K562 (cell line): ENCODE measurements around the gene MCM3. TPM values are rescaled to one million over a fixed set of nuclear protein-coding genes. Genes with fewer than 3 reads are reported as not detected.

Experiments
- CEBPB ChIP-seq: fragments of 450-650 bp; IDR thresholded peaks from 2 replicates; pipeline ENCODE4 v1.6.1; 2016; ENCODE audit warnings: missing genetic modification characterization, missing compliant biosample characterization
- CREB1 ChIP-seq, 2 experiments: sonication (generic) in 1 of 2; formaldehyde crosslinking in 1 of 2; IDR thresholded peaks; 2 replicates each; pipeline versions ENCODE4 v1.6.1 to v1.8.0; 2012 to 2022; ENCODE audit warnings: inconsistent platforms in 1 of 2, mild to moderate bottlenecking in 1 of 2, missing genetic modification reagents in 1 of 2, moderate library complexity in 1 of 2
- E2F5 ChIP-seq: sonication (generic); formaldehyde crosslinking; IDR thresholded peaks from 2 replicates; pipeline ENCODE4 v1.8.0; 2022; ENCODE audit warnings: mild to moderate bottlenecking, missing genetic modification reagents
- ELK3 ChIP-seq: fragments of 450-650 bp; formaldehyde crosslinking; IDR thresholded peaks from 2 replicates; pipeline ENCODE4 v1.4.0; 2020; ENCODE audit warnings: mild to moderate bottlenecking
- FOXA1 ChIP-seq: fragments of 450-650 bp; IDR thresholded peaks from 2 replicates; pipeline ENCODE4 v1.6.1; 2016; ENCODE audit warnings: mild to moderate bottlenecking, borderline replicate concordance
- HDAC3 ChIP-seq: fragments of 450-650 bp; IDR thresholded peaks from 2 replicates; pipeline ENCODE4 v1.6.1; 2018; ENCODE audit warnings: borderline replicate concordance, mild to moderate bottlenecking, moderate library complexity; ENCODE audit not compliant: partially characterized antibody
- MTF1 ChIP-seq: fragments of 250-450 bp; sonication (Bioruptor Pico); IDR thresholded peaks from 2 replicates; pipeline ENCODE4 v1.9.0; 2021; ENCODE audit warnings: moderate library complexity, mild to moderate bottlenecking, inconsistent platforms, borderline replicate concordance
- MYNN ChIP-seq, 2 experiments: sonication (generic); formaldehyde crosslinking in 1 of 2; IDR thresholded peaks; 2 replicates each; pipeline versions ENCODE4 v1.5.0 to v1.6.1; 2016 to 2020; ENCODE audit warnings: antibody characterized with exemption in 1 of 2, missing genetic modification reagents in 1 of 2
- POLR2B ChIP-seq: fragments of 450-650 bp; IDR thresholded peaks from 2 replicates; pipeline ENCODE4 v1.6.1; 2018; ENCODE audit warnings: low read depth; ENCODE audit not compliant: partially characterized antibody
- SMAD2 ChIP-seq: fragments of 150-350 bp; IDR thresholded peaks from 2 replicates; pipeline ENCODE4 v1.6.1; 2014; ENCODE audit warnings: low read depth, mild to moderate bottlenecking, low read length
- TRIM28 ChIP-seq: fragments of 450-650 bp; IDR thresholded peaks from 2 replicates; pipeline ENCODE4 v1.6.1; 2017
- ZFX ChIP-seq: sonication (generic); formaldehyde crosslinking; IDR thresholded peaks from 2 replicates; pipeline ENCODE4 v1.8.0; 2022; ENCODE audit warnings: mild to moderate bottlenecking, missing genetic modification reagents, moderate library complexity
- ZNF121 ChIP-seq: sonication (generic); formaldehyde crosslinking; conservative IDR thresholded peaks from 2 replicates; pipeline ENCODE4 v1.8.0; 2022; ENCODE audit warnings: missing genetic modification reagents
- ZNF445 ChIP-seq: fragments of 250-450 bp; sonication (Bioruptor Pico); IDR thresholded peaks from 2 replicates; pipeline ENCODE4 v1.4.0; 2020; ENCODE audit warnings: low read depth, mild to moderate bottlenecking, moderate library complexity
- polyA plus RNA-seq, 8 experiments: library from polyadenylated mRNA; depleted of rRNA in 4 of 8; stranded (reverse) in 5 of 8; unstranded in 3 of 8; fragments of >200 nt; fragmentation: Nextera tagmentation in 2 of 8; fragmentation: Illumina TruSeq in 1 of 8; extraction: Ambion mirVana in 2 of 8; extraction: Trizol in 1 of 8; gene quantifications; 2 replicates each; pipeline versions ENCODE4 v1.2.1 to v1.2.3, GENCODE V29; 2011 to 2014; ENCODE audit warnings: inconsistent platforms in 1 of 8, missing spikeins in 1 of 8
- total RNA-seq, 7 experiments: library from RNA; depleted of rRNA in 6 of 7; stranded (reverse); fragments of >200 nt in 6 of 7; fragmentation: Illumina TruSeq in 2 of 7; extraction: Trizol in 2 of 7; gene quantifications; 2 replicates each; pipeline versions ENCODE4 v1.2.1 to v1.2.3, GENCODE V29; 2011 to 2021; ENCODE audit warnings: low replicate concordance in 1 of 7
- TF ChIP-seq, protein P1 (sequence below): IDR thresholded peaks from 2 replicates; pipeline ENCODE4 v1.6.1; 2011; ENCODE audit not compliant: insufficient read length; ENCODE audit errors: extremely low read depth
- TF ChIP-seq, protein P2 (sequence below): sonication (generic); formaldehyde crosslinking; IDR thresholded peaks from 2 replicates; pipeline ENCODE4 v1.8.0; 2023; ENCODE audit warnings: mild to moderate bottlenecking, missing genetic modification reagents
- TF ChIP-seq, protein P3 (sequence below): fragments of 450-650 bp; IDR thresholded peaks from 2 replicates; pipeline ENCODE4 v1.6.1; 2016
- TF ChIP-seq, protein P4 (sequence below): fragments of 450-650 bp; conservative IDR thresholded peaks from 2 replicates; pipeline ENCODE4 v1.6.1; 2016; ENCODE audit warnings: missing genetic modification characterization, low read depth, mild to moderate bottlenecking, missing compliant biosample characterization, moderate library complexity

MCM3 gene
- total and polyA plus RNA-seq, 9 of the 15 experiments (the other 6 are each of a cell fraction or from before 2014, with no cell fraction given): 76.1 to 270 (median 250) TPM

DNA sequence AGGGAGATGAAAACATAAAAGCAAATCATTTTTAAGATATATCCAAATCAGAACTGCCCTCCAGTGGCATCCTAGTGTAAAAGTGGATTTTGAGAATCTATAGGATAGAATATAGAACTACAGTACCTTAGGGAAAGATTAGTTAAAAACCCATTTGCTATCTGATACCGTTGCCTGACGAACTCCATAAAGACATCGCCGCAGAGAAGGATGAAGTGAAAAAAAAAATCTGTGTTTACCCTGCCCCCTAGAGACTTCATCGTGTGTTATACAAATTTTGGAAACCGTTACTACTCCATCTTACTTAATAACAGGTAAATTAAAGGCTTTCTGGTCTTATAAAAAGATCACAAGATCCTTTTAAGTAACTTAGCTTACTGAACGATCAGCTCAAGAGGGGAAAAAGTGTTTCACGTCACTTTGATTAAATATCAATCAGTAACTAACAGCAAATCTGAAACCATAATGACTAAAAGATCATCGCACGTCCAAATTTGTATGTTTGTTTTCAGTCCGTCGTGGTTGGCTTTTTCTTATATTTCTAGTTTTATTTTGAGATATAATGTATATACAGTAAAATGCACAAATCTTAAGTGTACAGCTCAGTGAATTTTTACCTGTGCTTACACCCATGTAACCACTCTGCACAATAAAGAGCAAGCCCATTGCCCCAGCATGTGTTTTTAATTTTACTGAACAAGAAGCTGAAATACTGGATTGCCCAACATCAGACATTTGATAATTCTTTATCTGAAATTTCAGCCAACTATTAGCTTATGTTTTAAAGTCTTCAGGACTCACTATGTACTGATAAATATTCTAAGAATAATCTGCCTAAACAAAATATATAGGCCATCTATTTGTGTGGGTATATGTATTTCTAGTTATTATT is 881 bp upstream of the MCM3 start (continued):
- TF ChIP-seq ELK3: no peak
- no peak for TF ChIP-seq ZNF445 (CRISPR knock-in tag)
- no peak for TF ChIP-seq CREB1 (IDR thresholded peaks at IDR 0.05)
- TF ChIP-seq CREB1 (CRISPR knock-in tag; IDR thresholded peaks at IDR 0.05): no peak
- no peak for TF ChIP-seq MTF1 (CRISPR knock-in tag)
- TF ChIP-seq CEBPB (tag): peak; percentile 69
- no peak for TF ChIP-seq SMAD2
- no peak for TF ChIP-seq MYNN (IDR thresholded peaks at IDR 0.05)
- no peak for TF ChIP-seq MYNN (CRISPR knock-in tag; IDR thresholded peaks at IDR 0.05)
- TF ChIP-seq FOXA1: no peak
- TF ChIP-seq, protein P1, sequence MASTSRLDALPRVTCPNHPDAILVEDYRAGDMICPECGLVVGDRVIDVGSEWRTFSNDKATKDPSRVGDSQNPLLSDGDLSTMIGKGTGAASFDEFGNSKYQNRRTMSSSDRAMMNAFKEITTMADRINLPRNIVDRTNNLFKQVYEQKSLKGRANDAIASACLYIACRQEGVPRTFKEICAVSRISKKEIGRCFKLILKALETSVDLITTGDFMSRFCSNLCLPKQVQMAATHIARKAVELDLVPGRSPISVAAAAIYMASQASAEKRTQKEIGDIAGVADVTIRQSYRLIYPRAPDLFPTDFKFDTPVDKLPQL: no peak
- TF ChIP-seq, protein P2, sequence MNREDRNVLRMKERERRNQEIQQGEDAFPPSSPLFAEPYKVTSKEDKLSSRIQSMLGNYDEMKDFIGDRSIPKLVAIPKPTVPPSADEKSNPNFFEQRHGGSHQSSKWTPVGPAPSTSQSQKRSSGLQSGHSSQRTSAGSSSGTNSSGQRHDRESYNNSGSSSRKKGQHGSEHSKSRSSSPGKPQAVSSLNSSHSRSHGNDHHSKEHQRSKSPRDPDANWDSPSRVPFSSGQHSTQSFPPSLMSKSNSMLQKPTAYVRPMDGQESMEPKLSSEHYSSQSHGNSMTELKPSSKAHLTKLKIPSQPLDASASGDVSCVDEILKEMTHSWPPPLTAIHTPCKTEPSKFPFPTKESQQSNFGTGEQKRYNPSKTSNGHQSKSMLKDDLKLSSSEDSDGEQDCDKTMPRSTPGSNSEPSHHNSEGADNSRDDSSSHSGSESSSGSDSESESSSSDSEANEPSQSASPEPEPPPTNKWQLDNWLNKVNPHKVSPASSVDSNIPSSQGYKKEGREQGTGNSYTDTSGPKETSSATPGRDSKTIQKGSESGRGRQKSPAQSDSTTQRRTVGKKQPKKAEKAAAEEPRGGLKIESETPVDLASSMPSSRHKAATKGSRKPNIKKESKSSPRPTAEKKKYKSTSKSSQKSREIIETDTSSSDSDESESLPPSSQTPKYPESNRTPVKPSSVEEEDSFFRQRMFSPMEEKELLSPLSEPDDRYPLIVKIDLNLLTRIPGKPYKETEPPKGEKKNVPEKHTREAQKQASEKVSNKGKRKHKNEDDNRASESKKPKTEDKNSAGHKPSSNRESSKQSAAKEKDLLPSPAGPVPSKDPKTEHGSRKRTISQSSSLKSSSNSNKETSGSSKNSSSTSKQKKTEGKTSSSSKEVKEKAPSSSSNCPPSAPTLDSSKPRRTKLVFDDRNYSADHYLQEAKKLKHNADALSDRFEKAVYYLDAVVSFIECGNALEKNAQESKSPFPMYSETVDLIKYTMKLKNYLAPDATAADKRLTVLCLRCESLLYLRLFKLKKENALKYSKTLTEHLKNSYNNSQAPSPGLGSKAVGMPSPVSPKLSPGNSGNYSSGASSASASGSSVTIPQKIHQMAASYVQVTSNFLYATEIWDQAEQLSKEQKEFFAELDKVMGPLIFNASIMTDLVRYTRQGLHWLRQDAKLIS (CRISPR knock-in tag): no peak
- no peak for TF ChIP-seq TRIM28
- TF ChIP-seq, protein P3, sequence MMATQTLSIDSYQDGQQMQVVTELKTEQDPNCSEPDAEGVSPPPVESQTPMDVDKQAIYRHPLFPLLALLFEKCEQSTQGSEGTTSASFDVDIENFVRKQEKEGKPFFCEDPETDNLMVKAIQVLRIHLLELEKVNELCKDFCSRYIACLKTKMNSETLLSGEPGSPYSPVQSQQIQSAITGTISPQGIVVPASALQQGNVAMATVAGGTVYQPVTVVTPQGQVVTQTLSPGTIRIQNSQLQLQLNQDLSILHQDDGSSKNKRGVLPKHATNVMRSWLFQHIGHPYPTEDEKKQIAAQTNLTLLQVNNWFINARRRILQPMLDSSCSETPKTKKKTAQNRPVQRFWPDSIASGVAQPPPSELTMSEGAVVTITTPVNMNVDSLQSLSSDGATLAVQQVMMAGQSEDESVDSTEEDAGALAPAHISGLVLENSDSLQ: no peak
- no peak for TF ChIP-seq E2F5 (CRISPR knock-in tag)
- TF ChIP-seq ZNF121 (CRISPR knock-in tag): no peak
- TF ChIP-seq POLR2B: no peak
- TF ChIP-seq ZFX (CRISPR knock-in tag): no peak
- no peak for TF ChIP-seq HDAC3
- TF ChIP-seq, protein P4, sequence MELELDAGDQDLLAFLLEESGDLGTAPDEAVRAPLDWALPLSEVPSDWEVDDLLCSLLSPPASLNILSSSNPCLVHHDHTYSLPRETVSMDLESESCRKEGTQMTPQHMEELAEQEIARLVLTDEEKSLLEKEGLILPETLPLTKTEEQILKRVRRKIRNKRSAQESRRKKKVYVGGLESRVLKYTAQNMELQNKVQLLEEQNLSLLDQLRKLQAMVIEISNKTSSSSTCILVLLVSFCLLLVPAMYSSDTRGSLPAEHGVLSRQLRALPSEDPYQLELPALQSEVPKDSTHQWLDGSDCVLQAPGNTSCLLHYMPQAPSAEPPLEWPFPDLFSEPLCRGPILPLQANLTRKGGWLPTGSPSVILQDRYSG (tag): no peak
